ENCODE measurements around the gene MUC5AC.

DNA sequence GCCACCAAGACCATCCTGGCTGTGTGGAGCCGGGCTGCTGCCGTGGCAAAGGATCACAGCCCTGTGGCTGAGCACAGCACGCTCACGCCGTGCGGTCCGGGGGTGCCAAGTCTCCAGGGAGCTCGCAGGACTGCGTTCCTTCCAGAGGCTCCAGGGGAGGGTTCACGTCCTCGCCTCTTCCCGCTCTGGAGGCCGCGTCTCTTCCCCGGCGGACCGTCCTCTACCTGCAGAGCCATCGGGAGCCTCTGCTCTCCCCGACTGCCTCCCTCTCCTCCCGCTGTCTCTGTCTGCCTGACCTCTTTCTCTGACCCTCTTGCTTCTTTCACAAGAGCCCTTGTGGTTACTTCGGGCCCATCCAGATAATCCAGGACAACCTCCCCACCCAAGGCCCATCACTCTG lies 11.4 kb upstream of the MUC5AC start:
- TF ChIP-seq ELF4 (IDR thresholded peaks at IDR 0.05) (no peak), FOXA1 (IDR thresholded peaks at IDR 0.05) (no peak)

Measured in HEK293T (cell line).